Motor neuron (in vitro differentiated cells): Measurements from ENCODE around the gene SHROOM1. TPM values are rescaled to one million over a fixed set of nuclear protein-coding genes. Genes with fewer than 3 reads are reported as not detected.

Experiments used
- ATAC-seq, 8 experiments: fragments of 200-7000 bp; cut with Tn5 transposase; replicated peaks in 6 of 8; 2 replicates each; pipeline ENCODE4 v1.8.0; 2021; ENCODE audit warnings: mild to moderate bottlenecking in 8 of 8, moderate library complexity in 8 of 8
- H3K27ac ChIP-seq, 2 donors: fragments of 250-450 bp; sonication (Bioruptor Pico); 2 replicates each; pipeline ENCODE4 v1.9.0; 2021; ENCODE audit warnings: antibody characterized with exemption in 2 of 2, mild to moderate bottlenecking in 2 of 2, moderate library complexity in 1 of 2
- H3K4me1 ChIP-seq, 2 donors: fragments of 250-450 bp; sonication (Bioruptor Pico); replicated peaks in 1 of 2; 2 replicates each; pipeline ENCODE4 v1.6.1; 2021; ENCODE audit warnings: antibody characterized with exemption in 2 of 2, mild to moderate bottlenecking in 2 of 2, moderate library complexity in 1 of 2
- H3K4me3 ChIP-seq, 5 donors: fragments of 250-450 bp; sonication (Bioruptor Pico); 2 replicates each; pipeline ENCODE4 v1.9.0; 2021; ENCODE audit warnings: antibody characterized with exemption in 5 of 5, mild to moderate bottlenecking in 5 of 5, moderate library complexity in 4 of 5
- whole genome bisulfite sequencing, 10 experiments: fragments of 450-650 bp; shearing (Covaris generic); methylation state at CpG; one replicate each; pipeline ENCODE4 v1.0.0; 2022; 5-methylcytosine and 5-hydroxymethylcytosine counted together
- in situ Hi-C, 9 experiments: fragments of 400-800 bp; cut with MboI; loops; one replicate each; pipeline ENCODE4 v1.15.0; 2021; ENCODE audit warnings: low sequenced_read_pairs in 9 of 9, low pct_unique_long_range_greater_than_20kb in 2 of 9; ENCODE audit not compliant: unreplicated experiment in 9 of 9
- total RNA-seq, 8 experiments: library from RNA; unstranded; fragments of 300-600 nt; gene quantifications; 2 replicates each; pipeline versions ENCODE4 v1.2.3 to v1.2.4, GENCODE V29; 2022

The SHROOM1 gene
- total RNA-seq, 8 experiments from 2014 or later = 0.52 to 11.6 (median 2.2) TPM

- H3K4me1 ChIP-seq = peaks cover 6 to 8% of the 10 kb centered on the region in 2 donors
- H3K27ac ChIP-seq = no peak overlapping the region
- WGBS, 10 experiments = no CpG with 5 or more reads among the region's 40 CpGs
- peak overlapping the region; percentile 46 to 96 (median 79) for H3K4me3 ChIP-seq
- no peak for ATAC-seq
- in situ Hi-C loops = loop anchor here in 1 of 9 experiments (25.0 kb wide), 1 partner anchor 110 kb away; no protein-coding TSS in a partner anchor
Measured at GRCh38 chr5:132776938-132777208, 53.6 kb downstream of the SHROOM1 start.

- in situ Hi-C loops = loop anchor here in 1 of 9 experiments (25.0 kb wide), 1 partner anchor 111 kb away; no protein-coding TSS in a partner anchor
- 0% methylated on average over 3 of the region's 39 CpGs; no CpG with 5 or more reads in 9 of the 10 experiments for WGBS, 10 experiments
- H3K27ac ChIP-seq = no peak overlapping the region
Measured at GRCh38 chr5:132776131-132776937, 54.1 kb downstream of the SHROOM1 start.

GRCh38 chr5:132775476-132775961, 54.9 kb downstream of the SHROOM1 start:
- ATAC-seq = peak in 3 of 8 experiments; percentile 46 to 69 (median 58)
- H3K4me1 ChIP-seq = peaks cover 6 to 8% of the 10 kb centered on the region in 2 donors
- H3K27ac ChIP-seq = no peak overlapping the region
- WGBS, 10 experiments = 0 to 83% (median 54%) methylated on average over 1 to 6 of the region's 7 CpGs; no CpG with 5 or more reads in 1 of the 10 experiments
- H3K4me3 ChIP-seq = peak overlapping the region; percentile 46 to 96 (median 79)
- in situ Hi-C loops = loop anchor here in 1 of 9 experiments (25.0 kb wide), 1 partner anchor 112 kb away; no protein-coding TSS in a partner anchor

More at GRCh38 chr5:132776131-132776937, 54.1 kb downstream of the SHROOM1 start:
- Histone ChIP-seq H3K4me3 (peak overlapping the region; percentile 46 to 96 (median 79)), H3K4me1 (peaks cover 6 to 8% of the 10 kb centered on the region in 2 donors)
- ATAC-seq = peak; percentile 44 to 74 (median 50)

- 0 to 100% (median 97%) methylated on average over 1 to 5 of the region's 5 CpGs; no CpG with 5 or more reads in 5 of the 10 experiments for WGBS, 10 experiments
- ATAC-seq = peak in 3 of 8 experiments; percentile 3 to 23 (median 7)
- in situ Hi-C loops = loop anchor here in 1 of 9 experiments (25.0 kb wide), 1 partner anchor 112 kb away; no protein-coding TSS in a partner anchor
- Histone ChIP-seq H3K27ac (no peak overlapping the region), H3K4me1 (peaks cover 6 to 8% of the 10 kb centered on the region in 2 donors), H3K4me3 (no peak overlapping the region)
Measured at GRCh38 chr5:132774896-132775295, 55.6 kb downstream of the SHROOM1 start.

- H3K27ac ChIP-seq = no peak overlapping the region
- 0 to 100% (median 90%) methylated on average over 1 to 2 of the region's 3 CpGs; no CpG with 5 or more reads in 5 of the 10 experiments for WGBS, 10 experiments
- in situ Hi-C loops = no loop called here
- no peak overlapping the region for H3K4me3 ChIP-seq
- peaks cover 6 to 8% of the 10 kb centered on the region in 2 donors for H3K4me1 ChIP-seq
- no peak for ATAC-seq
Measured at GRCh38 chr5:132774406-132774805, 56.0 kb downstream of the SHROOM1 start.

- H3K4me1 ChIP-seq = peaks cover 6 to 8% of the 10 kb centered on the region in 2 donors
- 17 to 100% (median 84%) methylated on average over 1 to 4 of the region's 12 CpGs; no CpG with 5 or more reads in 3 of the 10 experiments for WGBS, 10 experiments
- ATAC-seq = no peak
Measured at GRCh38 chr5:132773601-132774355, 56.7 kb downstream of the SHROOM1 start.

GRCh38 chr5:132773114-132773513, 57.3 kb downstream of the SHROOM1 start:
- ATAC-seq = no peak
- H3K27ac ChIP-seq = no peak overlapping the region
- in situ Hi-C loops = no loop called here
- 81 to 100% (median 95%) methylated on average over 2 to 4 of the region's 5 CpGs; no CpG with 5 or more reads in 6 of the 10 experiments for WGBS, 10 experiments
- peaks cover 6 to 8% of the 10 kb centered on the region in 2 donors for H3K4me1 ChIP-seq
- H3K4me3 ChIP-seq = no peak overlapping the region

More at GRCh38 chr5:132773601-132774355, 56.7 kb downstream of the SHROOM1 start:
- Histone ChIP-seq H3K4me3 (no peak overlapping the region), H3K27ac (no peak overlapping the region)
- in situ Hi-C loops = no loop called here

GRCh38 chr5:132772291-132773070, 58.0 kb downstream of the SHROOM1 start:
- no peak overlapping the region for H3K27ac ChIP-seq
- in situ Hi-C loops = no loop called here
- 0 to 100% (median 77%) methylated on average over 1 to 5 of the region's 8 CpGs; no CpG with 5 or more reads in 4 of the 10 experiments for WGBS, 10 experiments
- no peak overlapping the region for H3K4me3 ChIP-seq
- peaks cover 6 to 8% of the 10 kb centered on the region in 2 donors for H3K4me1 ChIP-seq
- ATAC-seq = no peak

Other genes starting within 250 kb of the SHROOM1 start
- 1 to 10 TPM in 1 of 8 experiments, under 1 TPM in 3, not detected in 4; 0.14 to 1.1 (median 0.37) TPM for gene IL13, start 172.5 kb downstream of the SHROOM1 start, total RNA-seq
- gene IL4, start 156.7 kb downstream of the SHROOM1 start, total RNA-seq = not detected
- gene KIF3A, start 93.1 kb downstream of the SHROOM1 start, total RNA-seq = 10 to 100 TPM; 11.1 to 65.8 (median 41.6) TPM
- gene CCNI2, start 83.2 kb downstream of the SHROOM1 start, total RNA-seq = 1 to 10 TPM in 6 of 8 experiments, under 1 TPM in 2; 0.27 to 7.0 (median 3.8) TPM
- 10 to 100 TPM; 22.9 to 59.2 (median 33.4) TPM for gene SEPTIN8, start 53.4 kb downstream of the SHROOM1 start, total RNA-seq
- 1 to 10 TPM in 2 of 8 experiments, under 1 TPM in 4, not detected in 2; 0.14 to 2.5 (median 0.42) TPM for gene SOWAHA, start 17.3 kb downstream of the SHROOM1 start, total RNA-seq
- 1 to 10 TPM in 4 of 8 experiments, under 1 TPM in 4; 0.49 to 3.0 (median 1.1) TPM for gene GDF9, start 35.8 kb upstream of the SHROOM1 start, total RNA-seq
- 100 to 1,000 TPM; 296 to 572 (median 395) TPM for gene UQCRQ, start 36.0 kb upstream of the SHROOM1 start, total RNA-seq
- gene LEAP2, start 43.0 kb upstream of the SHROOM1 start, total RNA-seq = 10 to 100 TPM in 1 of 8 experiments, 1 to 10 TPM in 7; 1.7 to 10.7 (median 3.6) TPM
- gene AFF4, start 133.0 kb upstream of the SHROOM1 start, total RNA-seq = 100 to 1,000 TPM in 1 of 8 experiments, 10 to 100 TPM in 7; 43.0 to 102 (median 67.3) TPM
- gene ZCCHC10, start 195.9 kb upstream of the SHROOM1 start, total RNA-seq = 10 to 100 TPM; 19.0 to 38.3 (median 25.1) TPM
- gene HSPA4, start 221.4 kb upstream of the SHROOM1 start, total RNA-seq = 100 to 1,000 TPM in 5 of 8 experiments, 10 to 100 TPM in 3; 77.9 to 159 (median 113) TPM